HT-29 (cell line): ENCODE data around the gene POLR3H. TPM values are rescaled to one million over a fixed set of nuclear protein-coding genes. Genes with fewer than 3 reads are reported as not detected.
"Not testable (repeated sequence)": the region's sequence is repeated elsewhere in the genome, so short reads cannot be mapped to it uniquely, and the experiment has no call there.

Experiments used
- DNase-seq: peaks from one replicate; pipeline ENCODE4 v3.0.0-alpha.2; 2015; ENCODE audit warnings: low spot score
- total RNA-seq: library from RNA; depleted of rRNA; stranded (reverse); fragments of >200 nt; shearing (Covaris generic); gene quantifications from 2 replicates; pipeline ENCODE4 v1.2.3, GENCODE V29; 2014; rRNA removed

The POLR3H gene, protein sequence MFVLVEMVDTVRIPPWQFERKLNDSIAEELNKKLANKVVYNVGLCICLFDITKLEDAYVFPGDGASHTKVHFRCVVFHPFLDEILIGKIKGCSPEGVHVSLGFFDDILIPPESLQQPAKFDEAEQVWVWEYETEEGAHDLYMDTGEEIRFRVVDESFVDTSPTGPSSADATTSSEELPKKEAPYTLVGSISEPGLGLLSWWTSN
- total RNA-seq: 27.7 and 32.5 TPM in 2 replicates

DNA sequence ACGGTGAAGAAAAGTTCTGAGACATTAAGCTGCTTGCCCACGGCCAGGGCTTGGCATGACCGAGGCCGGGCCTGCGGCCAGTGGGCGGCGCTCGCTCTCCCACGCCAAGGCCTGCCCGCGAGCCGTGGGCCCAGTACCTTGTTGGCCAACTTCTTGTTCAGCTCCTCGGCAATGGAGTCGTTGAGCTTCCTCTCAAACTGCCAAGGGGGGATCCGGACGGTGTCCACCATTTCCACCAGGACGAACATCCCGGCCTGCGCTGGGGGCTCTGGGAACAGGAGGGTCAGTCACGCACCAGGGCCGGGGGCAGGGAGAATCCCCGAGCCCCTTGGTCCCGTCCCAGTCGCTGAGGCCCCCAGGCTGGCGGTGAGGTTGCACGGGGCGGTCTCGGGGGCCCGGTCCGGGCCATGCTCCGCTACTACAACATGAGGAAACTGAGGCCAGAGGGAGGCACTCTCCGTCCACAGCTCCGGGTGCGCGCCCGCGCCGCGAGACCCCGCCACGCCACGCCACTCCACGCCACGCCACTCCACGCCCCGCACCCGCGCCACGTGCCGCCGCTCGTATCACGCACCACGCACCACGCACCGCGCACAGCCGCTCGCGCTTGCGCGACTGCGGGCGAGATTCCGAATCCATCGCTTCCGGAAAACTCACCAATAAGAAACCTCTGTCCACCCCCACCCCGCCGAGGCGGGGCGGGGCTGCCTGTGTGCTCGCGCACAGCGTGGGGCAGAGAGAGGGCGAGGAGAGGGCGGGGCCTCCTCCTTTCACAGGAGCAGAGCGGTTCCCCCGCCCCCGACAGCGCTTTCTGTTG lies at the start of gene POLR3H:
TSS of gene POLR3H (minus strand) at position 617 of the 817 bp plus-strand sequence. CDS start at position 248, 369 bp downstream.
- DNase-seq: peak; percentile 97

DNA sequence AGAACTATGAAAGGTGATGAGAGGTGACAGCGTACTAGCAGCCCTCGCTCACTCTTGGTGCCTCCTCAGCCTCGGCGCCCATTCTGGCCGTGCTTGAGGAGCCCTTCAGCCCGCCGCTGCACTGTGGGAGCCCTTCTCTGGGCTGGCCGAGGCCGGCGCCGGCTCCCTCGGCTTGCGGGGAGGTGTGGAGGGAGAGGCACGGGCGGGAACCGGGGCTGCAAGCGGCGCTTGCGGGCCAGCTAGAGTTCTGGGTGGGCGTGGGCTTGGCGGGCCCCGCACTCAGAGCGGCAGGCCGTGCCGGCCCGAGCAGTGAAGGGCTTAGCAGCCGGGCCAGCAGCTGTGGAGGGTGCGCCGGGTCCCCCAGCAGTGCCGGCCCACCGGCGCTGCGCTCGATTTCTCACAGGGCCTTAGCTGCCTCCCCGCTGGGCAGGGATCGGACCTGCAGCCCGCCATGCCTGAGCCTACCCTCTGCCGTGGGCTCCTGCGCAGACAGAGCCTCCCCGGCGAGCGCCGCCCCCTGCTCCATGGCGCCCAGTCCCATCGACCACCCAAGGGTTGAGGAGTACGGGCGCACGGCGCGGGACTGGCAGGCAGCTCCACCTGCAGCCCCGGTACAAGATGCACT lies 49.2 kb upstream of the POLR3H start:
- DNase-seq: not testable (repeated sequence)

DNA sequence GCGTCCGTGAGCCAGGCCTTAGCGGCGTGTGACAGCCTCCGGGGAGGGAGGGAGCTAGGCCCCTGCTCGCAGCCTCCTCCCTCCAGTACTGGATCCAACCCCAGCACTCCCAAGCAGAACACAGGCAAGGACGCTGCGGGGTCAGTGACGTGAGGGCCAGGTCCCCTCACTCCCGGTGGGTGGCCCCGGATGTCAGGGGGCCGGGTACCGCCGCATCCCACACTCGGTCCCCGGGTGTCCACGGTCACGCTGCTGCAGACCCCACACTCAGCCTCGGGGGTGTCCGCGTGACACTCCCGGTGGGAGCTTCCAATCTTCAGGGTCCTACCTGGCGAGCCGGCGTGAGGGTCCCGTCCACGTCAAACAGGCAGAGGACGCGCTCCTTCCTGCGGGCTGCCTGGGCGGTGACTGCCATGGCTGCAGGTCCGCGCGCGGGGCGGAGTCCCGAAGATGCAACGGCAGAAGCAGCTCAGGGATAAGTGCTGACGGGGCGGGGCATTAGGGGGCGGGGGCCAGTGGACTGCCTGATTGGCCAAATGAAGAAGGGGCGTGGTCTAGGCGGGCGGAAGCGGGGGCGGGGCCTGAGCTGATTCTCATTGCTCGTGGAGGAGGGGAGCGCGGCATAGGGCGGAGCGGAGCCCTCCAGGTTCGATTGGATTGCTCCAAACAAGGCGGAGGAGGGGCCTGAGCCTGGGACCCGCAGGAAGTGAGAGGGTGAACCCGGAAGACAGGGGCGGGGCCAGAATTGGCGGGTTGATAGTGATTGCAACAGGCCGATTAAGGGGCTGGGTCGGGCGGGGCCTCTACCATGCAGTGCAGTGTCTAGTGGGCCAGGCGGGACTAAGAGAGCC lies 45.3 kb upstream of the POLR3H start, which contains the start of gene PMM1:
TSS of gene PMM1 (minus strand) at position 450 of the 851 bp plus-strand sequence. CDS start at position 415, 35 bp downstream.
- peak; percentile 98 for DNase-seq

DNA sequence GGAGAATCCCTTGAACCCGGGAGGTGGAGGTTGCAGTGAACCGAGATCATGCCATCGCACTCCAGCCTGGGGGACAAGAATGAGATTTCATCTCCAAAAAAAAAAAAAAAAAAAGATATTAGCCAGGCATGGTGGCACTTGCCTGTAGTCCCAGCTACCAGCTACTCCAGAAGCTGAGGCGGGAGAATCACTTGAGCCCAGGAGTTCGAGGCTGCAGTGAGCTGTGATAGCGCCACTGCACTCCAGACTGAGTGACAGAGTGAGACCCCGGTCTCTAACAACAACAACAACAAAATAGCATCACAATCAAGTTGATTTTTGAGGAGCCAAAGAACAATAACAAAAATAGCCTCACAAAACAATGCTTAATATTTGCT lies 43.1 kb upstream of the POLR3H start:
- DNase-seq: no peak

DNA sequence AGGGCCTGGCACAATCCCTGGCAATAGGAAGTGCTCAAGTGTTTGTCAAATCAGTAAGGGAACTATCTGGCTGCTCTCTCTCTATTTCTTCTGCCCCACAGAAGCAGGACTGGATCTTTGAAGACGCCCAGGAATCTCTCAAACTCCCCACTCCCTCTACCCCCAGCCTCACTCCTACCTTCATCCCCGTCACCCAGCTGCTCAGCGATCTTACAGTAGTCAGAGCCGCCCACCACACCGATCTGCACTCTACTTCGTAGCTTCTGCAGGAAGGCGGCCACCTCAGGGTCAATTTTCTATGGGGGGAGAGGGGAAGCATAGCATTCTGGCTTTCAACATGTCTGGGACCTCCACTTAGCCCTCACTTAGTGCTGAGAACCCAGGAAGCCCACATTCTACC lies 41.6 kb upstream of the POLR3H start:
- no peak for DNase-seq

DNA sequence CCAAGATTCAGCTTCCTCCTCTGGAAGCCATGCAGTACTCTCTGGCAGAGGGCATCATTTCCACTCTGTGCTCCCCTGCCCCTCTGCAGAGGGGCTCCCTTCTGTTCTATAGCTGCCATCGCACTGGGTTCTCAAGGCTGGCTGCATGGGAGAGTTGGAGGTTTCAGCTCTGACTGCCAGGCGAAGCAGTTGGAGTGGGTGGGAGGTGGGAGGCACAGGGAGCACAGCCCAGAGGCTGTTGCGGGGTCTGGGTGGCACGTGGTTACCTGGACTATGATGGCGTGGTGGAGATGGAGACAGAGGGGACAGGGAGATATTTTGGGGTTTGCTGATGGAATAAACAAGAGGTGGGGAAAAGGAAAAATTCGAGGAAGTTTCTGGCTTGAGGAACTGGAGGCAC lies 40.6 kb upstream of the POLR3H start:
- DNase-seq: no peak

DNA sequence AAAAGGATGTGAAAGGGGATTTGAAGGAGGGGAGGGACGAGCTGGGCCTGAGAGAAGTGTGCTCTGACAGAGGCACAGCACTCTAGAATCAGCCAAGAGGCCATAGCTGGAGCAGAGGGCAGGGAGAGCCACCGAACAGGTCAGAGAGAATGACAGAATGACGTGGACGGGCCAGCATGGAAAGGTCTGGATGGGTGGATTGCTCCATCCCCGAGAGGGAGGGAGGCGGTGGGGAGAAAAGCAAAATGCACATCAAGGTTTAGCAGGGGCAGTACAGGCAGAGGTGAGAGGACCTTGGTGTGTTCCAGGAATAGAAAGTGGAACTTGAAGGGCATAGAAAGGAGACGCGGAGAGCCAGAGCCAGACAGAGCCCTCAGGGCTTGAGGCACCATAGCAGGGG lies 38.4 kb upstream of the POLR3H start:
- no peak for DNase-seq

DNA sequence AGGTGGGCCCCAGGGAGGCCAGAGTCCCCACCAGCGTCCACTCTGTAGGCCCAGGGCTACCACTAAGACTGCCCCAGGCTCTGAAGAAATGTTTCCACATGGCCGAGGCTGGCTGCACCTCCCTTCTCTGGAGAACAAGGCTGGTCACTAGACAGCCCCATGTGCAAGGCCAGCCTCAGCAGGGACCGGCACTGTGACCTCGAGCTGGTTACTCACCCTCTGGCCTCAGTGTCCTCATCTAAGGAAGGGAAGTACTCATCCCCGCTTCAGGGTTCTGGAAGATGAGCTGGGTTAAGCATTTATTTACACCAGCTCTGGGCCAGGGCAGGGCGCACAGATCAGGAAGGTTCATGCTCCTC lies 35.7 kb upstream of the POLR3H start:
- DNase-seq: no peak

DNA sequence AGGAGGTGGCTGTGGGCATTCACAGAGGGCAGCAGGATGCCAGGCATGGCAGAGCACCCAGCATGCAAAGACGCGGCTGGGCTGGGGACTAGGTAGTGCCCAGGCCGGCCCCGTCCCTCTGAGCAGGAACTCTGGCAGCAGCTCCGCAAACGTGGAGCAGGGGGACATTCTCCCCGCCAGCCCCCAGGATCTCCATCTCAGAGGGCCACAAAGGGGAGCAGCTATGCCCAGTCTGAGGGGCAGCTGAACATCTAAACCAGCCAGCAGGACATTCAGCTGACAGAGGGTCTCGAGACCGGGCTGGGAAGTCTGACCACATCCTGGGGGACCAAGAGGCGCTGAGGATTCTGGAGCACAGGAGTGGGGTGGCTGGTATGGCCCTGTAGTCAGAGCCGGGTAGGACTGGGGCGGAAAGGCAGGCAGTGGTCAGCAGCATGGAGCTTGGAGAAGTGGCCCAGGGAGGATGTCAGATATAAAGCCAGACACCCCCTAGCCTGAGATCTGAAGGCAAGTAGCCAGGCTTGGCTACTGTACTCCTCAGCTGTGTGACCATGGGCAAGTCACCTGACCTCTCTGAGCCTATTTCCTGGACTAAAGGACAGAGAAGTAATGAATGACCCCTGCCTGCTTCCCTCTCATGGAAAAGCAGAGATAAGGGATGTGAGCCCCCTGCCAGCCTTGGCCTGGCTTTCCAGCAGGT lies 35.2 kb upstream of the POLR3H start:
- no peak for DNase-seq

DNA sequence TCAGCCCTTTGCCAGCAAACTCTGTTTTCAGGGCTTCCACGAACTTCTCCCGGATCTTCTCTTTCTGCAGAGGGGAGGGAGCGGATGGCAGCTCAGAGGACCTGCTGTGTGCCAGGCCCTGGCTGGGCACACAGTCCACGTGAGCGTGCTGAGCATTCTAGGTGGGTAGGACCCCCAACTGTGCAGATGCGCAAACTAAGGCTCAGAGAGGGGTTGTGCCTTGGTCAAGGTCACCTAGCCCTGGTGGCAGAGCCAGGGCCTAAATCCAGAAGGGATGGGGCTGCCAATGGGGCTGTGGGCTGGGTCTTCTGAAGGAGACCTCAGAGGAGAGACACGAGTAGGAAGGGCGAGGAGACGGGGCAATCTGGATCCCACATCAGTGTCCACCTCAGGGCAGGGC lies 34.5 kb upstream of the POLR3H start:
- no peak for DNase-seq

DNA sequence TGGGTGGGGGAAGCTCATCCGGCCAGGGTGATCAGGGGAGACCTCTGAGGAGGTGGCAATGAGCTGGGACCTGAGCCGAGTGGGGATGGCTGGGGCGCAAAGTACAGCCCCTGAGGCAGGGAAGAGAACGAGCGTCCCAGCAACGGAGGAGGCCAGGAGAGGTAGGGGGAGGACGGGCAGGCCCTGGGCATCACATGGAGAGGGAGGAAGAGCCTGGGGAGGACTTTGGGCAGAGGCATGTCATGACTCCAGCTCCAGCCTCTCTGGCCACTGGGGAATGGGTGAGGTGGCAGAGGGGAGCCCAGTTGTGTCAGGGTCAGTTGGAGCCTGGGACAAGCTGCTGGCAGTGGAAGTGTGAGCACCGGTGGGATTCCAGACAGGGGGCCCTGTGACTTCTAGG lies 33.8 kb upstream of the POLR3H start:
- no peak for DNase-seq

DNA sequence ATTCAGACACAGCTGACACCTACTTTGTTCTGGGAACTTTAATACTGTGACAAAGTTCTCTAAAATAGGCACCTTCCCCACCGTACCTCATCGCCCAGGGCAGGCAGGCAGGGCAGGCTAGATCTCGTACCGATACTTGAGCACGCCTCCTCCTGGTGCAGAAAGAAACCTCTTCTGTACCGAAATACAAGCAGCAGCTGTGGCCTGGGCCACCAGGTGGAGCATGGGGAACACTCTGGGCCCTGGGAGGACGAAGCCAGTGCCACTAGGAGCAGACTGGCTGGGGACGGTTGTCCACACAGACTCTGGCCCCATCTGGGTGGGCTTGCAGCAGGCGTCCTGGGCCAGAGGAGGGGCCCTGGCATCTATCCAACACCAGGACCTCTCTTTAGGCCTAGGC lies 32.6 kb upstream of the POLR3H start:
- peak; percentile 78 for DNase-seq

DNA sequence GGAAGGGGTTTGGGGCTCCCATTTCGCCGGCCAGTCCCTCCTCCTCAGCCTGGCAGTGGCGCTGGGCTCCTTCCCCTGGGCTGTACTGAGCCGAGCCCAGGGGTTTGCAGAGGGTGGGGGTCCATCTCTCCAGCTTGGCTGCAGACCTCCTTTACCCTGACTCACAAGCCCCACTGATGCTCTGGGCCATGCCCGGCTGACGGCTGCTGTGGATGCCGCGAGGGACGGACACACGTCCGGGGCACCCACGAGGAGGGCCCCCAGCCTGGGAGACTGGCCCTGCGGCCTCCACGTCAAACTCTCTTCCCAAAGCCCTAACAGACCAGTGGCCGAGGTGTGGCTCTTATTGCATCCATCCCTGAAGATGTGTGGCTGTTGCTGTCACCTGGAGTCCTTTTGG lies 31.3 kb upstream of the POLR3H start:
- no peak for DNase-seq

DNA sequence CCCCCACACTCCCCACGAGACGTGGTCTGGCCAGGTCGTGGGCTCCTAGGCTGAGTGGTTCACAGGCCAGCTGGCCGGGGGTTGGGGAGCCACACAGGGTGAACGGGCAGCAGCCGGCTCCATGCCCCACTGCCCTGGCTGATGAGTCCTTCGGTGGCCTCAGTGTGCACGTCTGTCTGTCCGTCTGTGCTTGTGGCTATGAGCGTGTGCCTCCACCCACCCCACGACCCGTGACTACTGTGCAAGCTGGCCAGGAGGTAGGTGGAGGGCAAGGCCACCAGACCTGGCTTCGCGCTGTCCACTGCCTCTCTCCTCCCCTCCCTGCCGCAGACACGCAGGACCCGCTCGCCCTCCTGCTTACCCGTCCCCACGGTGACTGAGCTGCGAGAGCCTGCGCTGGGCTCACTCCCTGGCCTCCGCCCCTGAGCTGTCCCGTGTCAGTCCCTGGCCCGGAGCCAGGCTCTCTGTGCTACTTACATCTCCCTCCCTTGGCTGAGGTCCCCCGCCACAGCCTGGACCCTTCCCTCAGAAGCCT lies 30.6 kb upstream of the POLR3H start:
- no peak for DNase-seq

DNA sequence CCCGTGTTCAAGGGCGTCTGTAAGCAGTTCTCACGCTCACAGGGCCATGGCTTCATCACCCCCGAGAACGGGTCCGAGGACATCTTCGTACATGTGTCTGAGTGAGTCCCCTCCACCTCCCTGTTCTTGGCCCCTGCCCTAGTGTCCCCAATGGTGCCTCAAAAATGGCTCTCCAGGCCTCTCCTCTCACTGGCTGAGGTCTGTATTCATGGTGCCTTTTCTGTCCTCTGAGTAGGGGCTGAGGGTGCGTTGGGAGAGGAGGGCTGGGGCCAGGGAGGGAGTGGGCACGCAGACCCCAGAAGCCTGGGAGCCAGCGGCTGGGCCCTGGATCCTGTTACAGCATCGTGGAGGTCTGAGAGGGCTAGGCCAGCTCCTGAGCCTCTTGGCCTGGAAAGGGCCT lies 29.4 kb upstream of the POLR3H start:
- DNase-seq: no peak

DNA sequence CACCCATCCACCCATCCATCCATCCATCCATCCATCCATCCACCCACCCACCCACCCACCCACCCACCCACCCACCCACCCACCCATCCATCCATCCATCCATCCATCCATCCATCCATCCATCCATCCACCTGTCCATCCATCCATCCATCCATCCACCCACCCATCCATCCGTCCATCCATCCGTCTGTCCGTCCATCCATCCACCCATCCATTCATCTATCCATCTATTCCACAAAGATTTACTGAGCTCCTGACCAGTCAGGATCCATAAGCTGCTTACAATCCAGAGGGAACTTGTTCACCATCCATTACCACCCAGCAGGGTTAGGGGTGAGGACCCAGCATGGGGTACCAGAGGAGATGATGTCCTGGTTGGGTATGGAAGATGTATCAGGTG lies 28.0 kb upstream of the POLR3H start:
- DNase-seq: not testable (repeated sequence)

DNA sequence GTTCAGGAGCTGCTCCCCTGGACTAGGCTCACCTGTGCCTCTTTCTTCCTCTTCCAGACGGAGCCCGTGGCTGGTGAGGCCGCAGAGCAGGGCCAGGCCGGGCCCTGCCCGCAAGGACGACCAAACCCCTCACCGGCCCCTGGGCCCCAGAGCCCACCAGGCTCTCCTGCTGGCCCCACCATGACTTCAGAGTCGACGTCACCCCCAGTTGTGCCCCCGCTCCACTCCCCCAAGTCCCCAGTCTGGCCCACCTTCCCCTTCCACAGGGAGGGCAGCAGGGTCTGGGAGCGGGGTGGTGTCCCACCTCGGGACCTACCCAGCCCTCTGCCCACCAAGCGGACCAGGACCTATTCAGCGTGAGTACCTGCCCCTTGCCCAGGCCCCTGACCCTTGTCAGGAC lies 27.5 kb upstream of the POLR3H start:
- DNase-seq: no peak

DNA sequence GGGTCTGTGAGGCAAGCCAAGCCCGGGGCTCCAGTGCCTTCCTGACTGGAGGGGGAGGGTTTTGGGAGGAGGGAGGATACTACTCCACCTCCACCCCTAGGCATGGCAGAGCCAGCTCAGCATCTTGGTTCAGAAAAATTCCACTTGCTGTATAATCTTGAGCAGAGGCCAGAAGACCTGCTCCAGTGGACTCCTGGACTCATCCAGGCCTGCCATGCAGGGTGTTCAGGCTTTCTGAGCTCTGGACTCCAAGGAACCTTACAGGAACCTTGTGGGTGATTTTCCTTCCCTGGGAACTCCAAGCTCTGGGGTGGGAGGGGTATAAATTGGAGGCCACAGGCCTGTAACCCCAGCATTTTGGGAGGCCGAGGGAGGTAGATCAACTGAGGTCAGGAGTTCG lies 26.0 kb upstream of the POLR3H start:
- no peak for DNase-seq

DNA sequence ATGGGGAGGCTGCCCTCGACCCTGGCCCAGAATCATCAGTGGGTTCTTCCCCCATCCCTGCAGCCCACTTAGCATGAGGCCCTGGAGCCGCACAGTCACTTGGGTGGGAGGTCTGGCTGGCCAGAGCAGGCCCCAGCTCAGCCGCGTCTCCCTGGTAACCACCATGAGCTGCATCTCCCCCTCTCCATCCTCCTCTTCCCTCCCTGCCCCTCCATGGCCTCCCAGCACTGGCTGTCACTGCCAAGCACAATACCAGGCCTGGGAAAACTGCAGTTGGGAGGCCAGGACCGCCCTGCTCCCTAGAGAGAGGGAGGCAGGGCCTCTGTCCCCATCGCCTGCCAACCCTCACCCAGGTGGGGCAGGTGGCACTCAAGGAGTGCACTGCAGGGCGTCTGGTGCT lies 24.5 kb upstream of the POLR3H start:
- DNase-seq: no peak

DNA sequence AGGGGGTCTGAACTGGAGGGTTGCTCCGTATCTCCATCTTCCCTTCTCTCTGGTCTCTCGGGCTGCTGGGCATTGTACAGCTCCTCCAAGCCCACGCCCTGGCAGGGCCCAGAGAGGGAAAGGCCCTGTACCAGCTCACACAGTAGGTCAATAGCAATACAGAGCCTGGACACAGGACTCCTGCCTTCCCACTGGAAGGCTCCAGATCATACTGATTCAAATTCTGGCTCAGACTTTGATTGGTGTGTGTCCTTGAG lies 23.2 kb upstream of the POLR3H start:
- no peak for DNase-seq

DNA sequence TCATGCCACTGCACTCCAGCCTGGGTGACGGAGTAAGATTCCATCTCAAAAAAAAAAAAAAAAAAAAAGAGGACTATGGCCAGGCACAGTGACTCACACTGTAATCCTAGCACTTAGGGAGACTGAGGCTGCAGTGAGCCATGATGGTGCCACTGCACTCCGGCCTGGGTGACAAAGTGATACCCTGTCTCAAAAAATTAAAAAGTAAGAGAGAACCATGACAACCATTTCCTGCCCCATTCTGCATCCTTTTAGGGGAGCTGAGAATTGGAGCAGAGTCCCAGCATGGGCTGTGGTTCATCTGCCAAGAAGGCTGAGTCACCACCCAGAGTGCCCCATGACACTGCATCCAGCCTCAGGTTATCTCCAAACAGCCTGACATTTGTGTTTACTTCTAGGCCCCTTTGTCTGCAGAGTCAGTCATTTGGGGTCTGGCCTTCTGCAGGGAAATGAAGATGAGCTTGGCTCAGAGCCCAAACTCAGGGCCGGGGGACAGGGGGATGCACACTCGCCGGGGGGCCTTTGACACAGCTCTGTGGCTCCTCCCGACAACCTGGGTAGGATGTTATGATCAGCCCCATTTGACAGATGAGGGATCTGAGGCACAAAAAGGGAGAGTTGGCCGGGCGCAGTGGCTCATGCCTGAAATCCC lies 21.3 kb upstream of the POLR3H start:
- peak; percentile 32 for DNase-seq
